GM19324 (cell line): ENCODE results near the gene LASP1NB.
"Not testable (repeated sequence)": the region's sequence is repeated elsewhere in the genome, so short reads cannot be mapped to it uniquely, and the experiment has no call there.

ENCODE experiments used
- ATAC-seq: cut with Tn5 transposase; IDR thresholded peaks from one replicate; pipeline ENCODE4 v1.9.1; 2021; ENCODE audit warnings: mild to moderate bottlenecking, moderate library complexity; ENCODE audit not compliant: unreplicated experiment, low FRiP score

Gene LASP1NB

GRCh38 chr17:38896346-38896954 is 29.0 kb upstream of the LASP1NB start:
- no peak for ATAC-seq

DNA sequence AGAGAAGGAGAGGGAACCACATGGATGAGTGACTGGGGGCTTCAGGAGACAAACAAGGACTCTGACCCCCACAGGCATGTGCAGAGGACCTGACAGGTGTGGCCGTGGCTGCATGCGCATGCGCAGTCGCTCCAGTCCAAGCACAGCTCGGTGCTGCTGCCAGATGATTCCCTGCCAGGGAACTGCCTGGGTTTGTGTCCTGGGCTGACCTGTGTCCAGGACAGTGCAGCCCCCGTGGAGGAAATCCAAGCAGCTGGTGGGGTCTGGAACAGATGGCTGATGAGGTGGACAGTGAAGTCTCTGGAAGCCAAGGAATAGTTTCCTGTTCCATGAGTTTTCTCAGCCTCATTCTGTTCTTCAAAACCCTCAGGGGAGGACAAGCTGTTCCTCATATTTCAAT is 28.2 kb upstream of the LASP1NB start:
- ATAC-seq = no peak

GRCh38 chr17:38897671-38898290 is 27.6 kb upstream of the LASP1NB start:
- no peak for ATAC-seq

GRCh38 chr17:38898291-38898679 is 27.1 kb upstream of the LASP1NB start:
- peak; percentile 34 for ATAC-seq

- ATAC-seq = peak; percentile 74
These were observed 26.5 kb upstream of the LASP1NB start for GRCh38 chr17:38898812-38899348.

DNA sequence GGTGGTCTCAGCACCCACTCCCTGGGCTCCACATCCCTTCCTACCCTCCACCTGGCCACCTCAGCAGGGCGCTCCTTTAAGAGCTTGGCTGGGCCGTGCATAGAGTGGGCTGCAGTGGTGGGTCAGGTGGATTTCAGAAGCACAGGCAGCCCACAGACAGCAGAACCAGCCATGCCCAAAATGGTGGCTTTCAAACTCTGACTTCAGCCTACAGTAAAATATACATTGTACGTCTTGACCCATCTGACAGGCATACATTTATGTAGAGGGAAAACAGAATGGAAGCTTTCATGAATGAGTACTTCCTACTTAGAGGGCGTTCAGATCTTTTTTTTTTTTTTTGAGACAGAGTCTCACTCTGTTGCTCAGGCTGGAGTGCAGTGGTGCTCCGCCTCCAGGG is 26.0 kb upstream of the LASP1NB start:
- no peak for ATAC-seq

- ATAC-seq = no peak
These were observed 24.3 kb upstream of the LASP1NB start for GRCh38 chr17:38900978-38901656.

DNA sequence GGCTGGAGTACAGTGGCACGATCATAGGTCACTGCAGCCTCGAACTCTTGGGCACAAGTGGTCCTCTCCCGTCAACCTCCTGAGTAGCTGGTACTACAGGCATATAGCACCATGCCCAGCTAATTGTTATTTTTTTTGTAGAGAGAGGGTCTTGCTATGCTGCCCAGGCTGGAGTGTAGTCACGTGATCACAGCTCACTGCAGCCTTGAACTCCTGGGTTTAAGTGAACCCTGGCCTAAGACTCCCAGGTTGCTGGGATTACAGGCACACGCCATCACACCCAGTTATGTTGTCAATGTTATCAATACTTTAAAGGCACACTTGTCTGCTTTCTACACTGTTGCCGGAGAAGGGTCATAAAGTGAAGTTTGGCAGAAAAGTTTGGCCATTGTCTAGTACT is 22.0 kb upstream of the LASP1NB start:
- no peak for ATAC-seq

DNA sequence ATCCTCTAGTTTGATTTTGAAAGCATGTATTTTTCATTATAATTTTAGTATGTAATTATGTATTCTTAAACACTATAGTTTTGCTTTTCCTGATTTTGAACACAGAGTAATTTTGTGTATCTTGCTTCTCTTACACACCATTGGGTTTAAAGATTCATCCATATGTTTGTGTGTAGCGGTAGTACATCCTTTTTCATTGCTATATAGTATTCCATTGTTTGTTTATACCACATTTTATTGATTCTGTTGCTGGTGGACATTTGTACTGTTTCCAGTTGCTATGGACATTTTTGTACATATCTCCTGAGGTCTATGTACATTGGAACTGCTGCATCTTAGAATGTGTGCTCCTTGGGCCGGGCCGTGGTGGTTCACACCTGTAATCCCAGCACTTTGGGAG is 20.5 kb upstream of the LASP1NB start:
- ATAC-seq = no peak

GRCh38 chr17:38905375-38905774 is 20.0 kb upstream of the LASP1NB start:
- ATAC-seq = no peak

- ATAC-seq = no peak
These were observed 18.8 kb upstream of the LASP1NB start for GRCh38 chr17:38906460-38907228.

DNA sequence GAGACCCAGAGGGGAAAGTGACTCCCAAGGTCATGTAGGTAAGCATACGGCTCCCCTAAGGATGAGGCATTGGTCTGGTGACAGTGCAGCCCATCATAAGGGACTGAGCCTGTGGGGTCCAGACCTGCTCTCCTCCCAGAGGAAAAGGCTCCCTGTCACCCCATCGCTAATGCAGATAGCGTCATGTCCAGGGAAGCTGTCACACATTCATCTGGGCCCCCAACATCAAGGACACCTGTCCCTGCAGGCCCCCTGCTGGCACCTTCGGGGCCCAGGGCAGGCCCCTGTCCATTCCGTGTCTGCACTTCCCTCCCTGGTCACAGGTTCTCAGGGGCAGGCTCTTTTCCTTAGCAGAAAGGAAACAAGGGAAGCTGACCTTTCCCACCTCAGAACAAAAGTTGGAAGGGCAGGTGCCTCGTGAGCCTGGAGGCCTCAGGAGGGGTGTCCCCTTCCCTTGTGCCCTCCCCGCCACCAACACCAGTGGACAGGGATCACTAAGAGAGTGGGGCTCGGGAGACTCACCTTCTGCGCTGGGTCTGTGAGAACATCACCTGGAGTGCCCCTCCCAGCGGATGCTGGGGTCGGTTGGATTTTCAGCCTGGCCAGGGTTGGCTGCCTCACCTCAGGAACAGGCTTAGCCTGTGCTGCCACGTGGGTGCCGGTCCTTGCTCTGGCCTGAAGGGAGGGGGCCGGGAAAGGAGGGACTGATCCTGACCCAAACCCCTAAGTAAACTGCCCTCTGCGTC is 17.3 kb upstream of the LASP1NB start:
- no peak for ATAC-seq

DNA sequence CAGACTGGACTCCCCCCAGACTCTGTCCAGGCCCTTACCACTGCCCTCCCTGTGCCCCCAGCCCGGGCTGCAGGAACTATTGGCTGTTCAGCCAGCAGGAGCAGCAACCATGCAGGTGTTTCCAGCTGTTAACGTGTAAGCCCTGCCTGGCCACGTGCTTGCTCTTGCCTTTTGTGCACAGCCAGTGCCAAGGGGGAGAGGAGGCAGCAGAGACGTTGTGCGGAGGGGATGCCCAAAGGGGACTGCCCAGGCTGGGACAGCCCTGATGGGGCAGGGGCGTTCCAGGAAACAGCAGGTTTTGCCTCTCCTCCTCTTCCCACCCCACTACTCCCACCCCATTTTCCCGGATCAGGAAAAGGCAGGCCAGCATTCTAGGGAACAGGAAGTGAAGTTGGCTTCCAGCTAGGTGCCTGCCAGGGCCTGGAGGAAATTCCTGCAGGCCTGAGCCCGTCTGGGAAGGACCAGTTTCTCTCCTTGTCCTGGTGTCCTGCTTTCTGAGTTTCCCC is 16.7 kb upstream of the LASP1NB start:
- ATAC-seq = no peak

DNA sequence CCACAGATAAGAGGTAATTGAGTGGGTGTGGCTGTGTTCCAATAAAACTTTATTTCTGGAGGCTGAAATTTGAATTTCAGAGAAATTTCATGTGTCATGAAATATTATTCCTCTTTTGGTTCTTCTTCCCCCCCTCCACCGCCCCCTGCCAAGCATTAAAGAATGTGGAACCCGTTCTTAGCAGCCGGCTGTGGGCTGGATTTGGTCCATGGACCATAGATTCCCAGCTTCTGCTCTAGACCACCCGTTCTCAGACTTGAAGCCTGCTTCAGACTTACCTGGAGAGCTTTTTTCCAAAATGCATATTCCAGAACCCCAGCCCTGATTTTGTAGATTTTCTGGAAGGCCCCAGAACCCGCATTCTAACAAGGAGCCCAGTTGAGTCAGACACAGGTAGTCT is 15.1 kb upstream of the LASP1NB start:
- ATAC-seq = no peak

- ATAC-seq = no peak
These were observed 14.2 kb upstream of the LASP1NB start for GRCh38 chr17:38911081-38911730.

DNA sequence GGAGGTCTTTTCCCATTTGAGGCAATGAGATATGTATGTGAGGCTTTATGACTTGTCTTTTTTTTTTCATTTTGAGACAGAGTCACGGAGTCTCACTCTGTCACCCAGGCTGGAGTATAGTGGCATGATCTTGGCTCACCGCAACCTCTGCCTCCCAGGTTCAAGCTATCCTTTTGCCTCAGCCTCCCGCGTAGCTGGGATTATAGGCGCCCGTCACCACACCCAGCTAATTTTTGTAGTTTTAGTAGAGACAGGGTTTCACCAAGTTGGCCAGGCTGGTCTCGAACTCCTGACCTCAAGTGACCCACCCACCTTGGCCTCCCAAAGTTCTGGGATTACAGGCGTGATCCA is 13.7 kb upstream of the LASP1NB start:
- ATAC-seq = not testable (repeated sequence)

DNA sequence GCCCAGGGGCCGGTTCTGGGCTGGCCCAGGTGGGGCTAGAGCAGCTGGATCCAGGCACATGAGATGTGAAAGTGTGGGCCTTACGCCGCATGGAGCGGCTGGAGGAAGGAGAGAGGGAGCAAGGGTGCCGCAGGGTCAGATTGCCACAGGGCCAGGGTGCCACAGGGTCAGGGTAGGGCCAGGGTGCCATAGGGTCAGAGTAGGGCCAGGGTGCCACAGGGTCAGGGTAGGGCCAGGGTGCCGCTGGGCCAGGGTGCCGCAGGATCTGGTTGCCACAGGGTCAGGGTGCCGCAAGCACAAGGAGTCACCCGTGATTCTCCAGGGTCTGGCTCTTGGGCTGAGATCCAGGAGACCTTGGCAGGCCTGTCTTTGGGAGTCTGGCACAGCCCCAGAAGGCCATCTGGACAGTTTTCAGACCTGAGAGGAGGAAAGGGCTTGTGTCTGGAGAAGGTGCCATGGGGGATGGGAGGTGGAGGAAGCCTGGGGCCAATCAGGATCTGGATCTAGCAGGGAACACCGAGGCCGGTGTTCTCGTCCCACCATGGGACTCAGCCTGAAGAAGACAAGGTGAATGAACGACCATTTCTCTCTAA is 13.1 kb upstream of the LASP1NB start:
- no peak for ATAC-seq

DNA sequence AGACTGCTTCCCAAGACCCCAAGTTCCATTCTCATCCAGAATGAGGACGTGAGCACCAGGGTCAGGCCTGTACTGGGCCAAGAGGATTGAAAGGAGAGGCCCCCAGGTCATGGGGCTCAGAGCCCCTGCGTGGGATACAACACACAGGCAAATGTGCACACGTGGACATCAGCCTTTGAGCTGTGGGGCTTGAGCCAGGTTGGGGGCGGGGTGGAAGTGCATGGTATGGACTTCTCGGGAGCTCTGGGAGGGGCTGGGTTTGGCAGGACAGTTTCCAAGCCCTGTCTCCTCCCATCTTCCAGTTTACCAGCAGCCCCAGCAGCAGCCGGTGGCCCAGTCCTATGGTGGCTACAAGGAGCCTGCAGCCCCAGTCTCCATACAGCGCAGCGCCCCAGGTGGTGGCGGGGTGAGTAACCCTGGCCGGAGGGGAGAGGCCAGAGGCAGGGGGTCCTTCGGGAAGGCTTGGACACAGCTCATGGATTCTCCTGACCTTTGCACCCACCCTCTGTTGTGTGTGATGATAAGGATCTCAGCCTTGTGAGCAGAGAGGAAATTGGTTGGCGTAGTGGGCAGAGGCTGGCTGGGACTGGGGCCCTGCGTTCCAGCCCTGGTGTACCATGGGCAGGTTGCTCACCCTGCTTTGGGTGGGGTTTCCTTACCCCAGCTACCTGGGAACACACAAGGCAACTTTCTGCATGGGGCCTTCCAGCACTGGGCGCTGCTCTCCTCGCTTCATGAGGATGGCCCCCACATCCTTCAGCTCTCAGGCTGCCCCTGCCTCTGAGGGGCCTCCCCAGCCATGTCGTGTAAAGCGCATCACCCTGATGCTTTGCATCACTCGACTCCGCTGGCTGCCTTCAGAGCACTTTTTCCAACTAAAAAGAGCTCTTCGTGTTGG is 10.4 kb upstream of the LASP1NB start:
- ATAC-seq = no peak
